ENCODE results near the gene IFFO2.

IFFO2 gene

DNA sequence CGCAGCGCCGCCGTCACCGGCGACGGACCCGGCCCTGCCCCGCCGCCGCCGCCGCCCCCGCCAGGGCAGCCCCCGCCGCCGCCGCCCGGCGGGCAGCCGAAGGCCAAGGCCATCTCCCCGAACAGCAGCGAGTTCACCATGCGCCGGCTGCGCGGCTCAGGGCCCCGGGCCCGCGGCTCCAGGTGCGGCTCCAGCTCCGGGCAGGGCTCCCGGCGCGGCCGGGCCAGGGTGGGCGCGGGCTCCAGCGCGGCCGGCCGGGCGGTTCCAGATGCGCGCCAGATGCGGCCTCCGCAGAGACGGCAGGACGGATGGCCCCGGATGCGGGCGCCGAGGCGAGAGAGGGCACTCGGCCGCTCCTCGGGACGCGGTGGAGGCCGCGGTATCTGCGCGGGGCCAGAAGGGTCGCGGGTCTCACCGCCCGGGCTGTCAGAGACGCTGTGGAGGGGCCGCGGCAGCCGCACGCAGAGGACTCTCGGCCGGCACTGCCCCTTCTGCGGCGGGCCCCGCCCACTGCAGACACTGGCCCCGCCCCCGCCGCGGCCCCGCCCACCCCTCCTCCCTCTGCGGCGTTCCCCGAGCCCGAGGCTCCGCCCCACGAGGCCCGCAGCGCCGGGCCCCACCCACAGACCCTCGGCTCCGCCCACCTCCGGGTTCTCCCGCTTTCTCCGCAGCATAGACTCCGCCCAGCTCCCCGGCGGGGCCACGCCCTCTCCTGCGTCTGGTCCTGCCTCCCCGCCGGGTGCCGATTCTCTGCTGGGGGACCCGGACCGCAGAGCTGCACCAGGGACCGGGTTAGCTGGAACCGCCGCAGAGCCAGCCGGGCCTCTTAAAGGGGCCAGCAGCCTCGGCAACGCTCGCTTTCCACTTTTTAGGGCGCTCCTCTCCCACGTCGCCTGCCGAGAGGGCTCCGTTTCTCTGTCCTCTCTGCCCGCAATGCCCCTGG lies at the start of gene IFFO2:
Gene IFFO2, minus strand, starts transcription at position 484 of the 943 bp plus-strand sequence. Its CDS starts 344 bp downstream, at position 140.
- DNase-seq (ENCODE audit: low read depth, low spot score), result peak; percentile 73

DNA sequence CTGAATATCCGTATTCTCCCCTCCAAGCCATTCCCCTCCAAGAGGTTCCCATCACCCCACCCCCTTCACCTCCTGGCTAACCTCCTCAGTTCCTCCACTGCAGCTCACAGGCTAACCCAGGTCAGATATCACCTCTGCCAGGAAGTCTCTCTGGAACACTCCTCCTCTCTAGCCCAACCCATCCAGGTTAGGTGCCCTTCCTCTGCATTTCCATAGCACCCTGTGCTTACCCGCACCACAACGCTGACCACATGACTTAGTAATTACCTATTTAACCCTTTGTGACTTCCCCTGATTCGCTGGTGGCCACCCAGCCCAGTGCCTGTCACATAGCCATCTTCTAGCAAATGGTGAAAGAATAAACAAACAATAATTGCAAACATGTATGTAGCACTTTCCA lies 49.5 kb upstream of the IFFO2 start:
- no peak for DNase-seq (ENCODE audit: low read depth, low spot score)

DNA sequence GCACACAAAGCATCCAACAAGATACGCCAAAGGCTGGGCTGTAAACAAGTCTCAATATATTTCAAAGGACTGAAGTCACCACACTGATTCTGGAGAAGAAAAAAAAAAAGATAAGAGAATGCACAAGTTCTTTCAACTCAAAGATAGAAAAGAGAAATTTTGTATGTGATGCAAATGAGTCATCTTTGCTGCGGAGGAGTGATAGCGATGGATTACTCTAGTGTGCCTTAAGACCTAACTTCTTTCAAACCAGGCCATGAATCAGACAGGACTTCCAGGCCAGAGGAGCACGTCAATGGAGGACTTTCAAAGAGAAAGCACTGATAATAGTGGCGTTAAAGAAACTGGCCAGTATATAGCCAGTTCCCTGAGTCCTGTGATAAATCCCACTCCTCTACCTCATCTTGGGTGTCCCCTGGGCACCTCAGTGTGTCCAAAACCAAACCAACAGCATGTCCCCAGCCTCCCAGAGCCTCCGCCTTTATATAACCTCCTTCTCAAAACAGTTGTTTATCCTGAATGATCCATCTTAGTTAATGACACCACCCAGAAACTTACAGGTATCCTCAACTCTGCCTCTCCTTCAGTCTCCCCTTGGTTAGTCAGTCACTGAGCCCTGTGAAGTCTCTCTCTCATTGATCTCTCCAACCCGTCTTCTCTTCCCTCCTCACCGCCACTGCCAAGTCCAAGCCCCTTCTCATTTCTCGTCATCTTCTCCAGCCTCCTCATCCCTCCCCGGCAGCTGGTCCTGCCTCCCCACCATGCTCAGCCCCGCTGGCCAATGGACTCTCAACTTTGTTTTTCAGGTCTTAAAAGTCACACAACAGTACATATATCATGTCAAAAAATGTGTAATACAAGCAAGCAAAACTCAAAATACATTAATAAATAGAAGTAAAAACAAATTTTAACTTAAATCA lies 47.2 kb upstream of the IFFO2 start:
- no peak for DNase-seq (ENCODE audit: low read depth, low spot score)

DNA sequence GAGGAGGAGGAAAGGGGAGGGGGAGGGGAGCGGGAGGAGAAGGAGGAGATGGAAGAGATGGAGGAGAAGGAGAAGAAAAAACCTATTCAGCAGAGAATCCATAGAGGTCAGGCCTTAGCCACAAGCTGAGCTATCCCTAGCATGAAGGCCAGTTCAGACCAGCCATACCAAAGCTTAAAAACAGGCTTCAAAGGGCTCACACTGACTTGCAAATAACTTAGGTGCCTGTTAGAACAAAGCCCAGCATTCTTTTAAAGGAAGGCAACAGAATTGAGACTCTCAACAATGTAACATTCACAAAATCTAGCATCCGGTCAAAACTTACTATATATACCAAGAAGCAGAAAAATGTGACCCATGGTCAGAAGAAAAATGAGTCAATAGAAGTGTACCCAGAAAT lies 43.6 kb upstream of the IFFO2 start:
- DNase-seq (ENCODE audit: low read depth, low spot score), result no peak

DNA sequence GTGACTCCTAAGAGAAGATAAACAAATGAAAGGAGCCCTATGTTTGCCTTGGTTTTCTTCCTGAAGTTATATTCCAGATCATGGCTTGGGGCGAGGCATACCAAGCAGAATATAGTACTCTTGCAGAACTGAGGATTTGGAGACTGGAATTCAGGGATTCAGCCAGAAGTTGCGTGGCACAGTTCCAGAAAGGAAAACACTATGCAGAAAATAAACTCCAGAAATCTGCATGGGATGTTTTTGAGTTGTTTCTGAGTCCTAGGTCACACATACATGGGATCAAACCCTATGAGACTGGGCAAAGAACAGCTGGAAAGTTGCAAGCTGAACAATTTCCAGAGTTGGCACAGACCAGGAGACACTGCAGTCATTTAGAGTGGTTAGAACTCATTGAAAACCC lies 42.9 kb upstream of the IFFO2 start:
- no peak for DNase-seq (ENCODE audit: low read depth, low spot score)

DNA sequence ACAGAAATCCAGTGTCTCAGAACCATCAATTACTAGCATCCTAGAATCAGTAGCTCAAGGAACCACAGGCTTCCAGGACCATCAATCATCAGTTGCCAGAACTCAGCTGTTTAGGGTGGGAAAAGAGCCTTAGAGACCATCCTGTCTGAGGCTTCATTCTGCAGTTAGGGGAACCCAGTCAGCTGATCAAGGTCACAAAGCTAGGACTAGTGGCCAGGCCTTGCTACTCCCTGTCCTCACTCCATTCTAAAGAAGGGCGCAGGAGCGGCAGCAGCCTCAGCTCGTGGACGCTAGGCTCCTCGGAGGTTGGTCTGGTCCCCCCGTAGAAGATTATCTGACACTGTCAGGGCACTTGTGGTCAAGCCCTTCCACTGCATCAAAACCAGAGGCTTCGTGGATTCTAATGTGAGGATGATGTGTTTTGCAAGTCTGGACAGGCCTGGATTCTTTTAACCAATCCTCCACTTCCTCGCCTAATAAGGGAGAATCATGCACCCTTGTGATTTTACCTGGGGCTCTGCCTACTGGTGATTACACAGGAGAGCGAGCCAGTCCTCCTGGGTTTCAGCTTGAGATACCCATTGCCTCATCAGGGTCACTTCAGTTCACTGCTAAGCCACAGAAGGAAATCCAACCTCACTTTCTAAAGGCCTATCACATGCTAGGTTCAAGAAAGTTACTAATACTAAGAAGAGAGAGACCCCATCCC lies 41.7 kb upstream of the IFFO2 start:
- DNase-seq (ENCODE audit: low read depth, low spot score), result no peak

DNA sequence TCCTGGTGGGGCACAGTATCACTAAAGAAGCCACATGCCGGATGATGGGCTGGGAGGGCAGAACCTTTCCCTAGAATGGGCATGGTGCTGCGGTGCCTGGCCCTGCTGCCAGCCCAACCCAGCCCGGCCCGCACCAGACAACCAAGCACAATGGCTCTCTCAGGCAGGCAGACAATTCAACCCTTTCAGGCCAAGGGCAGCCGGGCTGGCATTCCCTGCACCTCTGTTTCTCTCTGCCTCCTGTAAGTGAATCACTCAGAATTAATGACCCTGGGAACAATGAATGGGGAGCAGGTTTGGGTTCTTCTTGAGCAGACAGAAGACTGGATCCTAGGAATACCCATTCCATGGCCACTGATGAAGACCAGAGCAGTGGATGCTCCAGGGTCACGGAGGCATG lies 41.0 kb upstream of the IFFO2 start:
- DNase-seq (ENCODE audit: low read depth, low spot score), result no peak

- DNase-seq (ENCODE audit: low read depth, low spot score), result no peak
Observed at GRCh38 chr1:18996548-18997177, 40.2 kb upstream of the IFFO2 start.

DNA sequence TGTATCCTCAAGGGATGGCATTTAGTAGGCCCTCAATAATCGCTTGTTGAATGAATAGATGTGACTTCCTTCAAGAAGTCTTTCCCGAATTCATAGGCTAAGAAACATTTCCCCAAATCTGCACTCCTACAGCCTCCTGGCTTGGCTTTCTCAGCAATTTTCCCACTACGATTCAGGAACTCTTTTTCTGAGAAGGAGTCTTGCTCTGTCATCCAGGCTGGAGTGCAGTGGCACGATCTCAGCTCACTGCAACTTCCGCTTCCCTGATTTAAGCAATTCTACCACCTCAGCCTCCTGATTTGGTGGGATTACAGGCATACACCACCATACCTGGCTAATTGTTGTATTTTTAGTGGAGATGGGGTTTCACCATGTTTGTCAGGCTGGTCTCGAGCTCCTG lies 37.9 kb upstream of the IFFO2 start:
- DNase-seq (ENCODE audit: low read depth, low spot score), result no peak

DNA sequence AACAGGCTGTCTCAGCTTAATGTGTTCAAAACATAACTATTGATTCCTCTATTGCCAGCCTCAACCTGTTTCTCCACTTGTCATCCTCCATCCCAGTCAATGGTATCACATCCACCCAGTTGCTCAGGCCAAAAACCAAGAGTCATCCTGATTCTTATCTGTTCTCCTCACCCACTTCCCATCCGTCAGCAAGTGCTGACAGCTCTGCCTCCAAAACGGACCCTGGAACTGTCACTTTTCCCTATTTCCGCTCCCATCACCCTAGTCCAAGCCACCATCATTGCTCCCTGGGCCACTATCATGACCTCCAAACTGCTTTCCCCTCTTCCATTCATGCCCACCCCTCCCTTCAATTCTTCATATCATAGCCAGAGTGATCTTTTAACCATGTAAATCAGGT lies 36.2 kb upstream of the IFFO2 start:
- no peak for DNase-seq (ENCODE audit: low read depth, low spot score)

- no peak for DNase-seq (ENCODE audit: low read depth, low spot score)
Observed at GRCh38 chr1:18991585-18991984, 35.1 kb upstream of the IFFO2 start.

DNA sequence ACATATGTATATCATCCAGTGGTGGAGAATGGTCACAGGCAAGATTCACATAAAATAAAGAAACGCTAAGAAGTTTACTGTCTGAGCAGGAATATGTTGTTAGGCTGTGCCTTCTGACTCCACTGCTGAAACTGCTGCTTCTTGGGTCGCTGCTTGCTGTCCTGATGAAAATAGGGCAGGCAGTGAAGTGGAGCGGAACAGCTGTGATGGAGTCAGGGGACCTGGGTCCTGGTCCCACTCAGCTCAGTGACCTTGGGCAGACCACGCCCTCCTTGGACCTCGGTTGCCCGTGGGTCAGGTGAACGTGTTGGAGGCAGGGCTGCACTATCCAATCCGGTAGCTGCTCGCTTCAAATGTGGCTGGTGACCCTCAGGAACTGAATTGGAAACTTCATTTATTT lies 33.4 kb upstream of the IFFO2 start:
- DNase-seq (ENCODE audit: low read depth, low spot score), result no peak

DNA sequence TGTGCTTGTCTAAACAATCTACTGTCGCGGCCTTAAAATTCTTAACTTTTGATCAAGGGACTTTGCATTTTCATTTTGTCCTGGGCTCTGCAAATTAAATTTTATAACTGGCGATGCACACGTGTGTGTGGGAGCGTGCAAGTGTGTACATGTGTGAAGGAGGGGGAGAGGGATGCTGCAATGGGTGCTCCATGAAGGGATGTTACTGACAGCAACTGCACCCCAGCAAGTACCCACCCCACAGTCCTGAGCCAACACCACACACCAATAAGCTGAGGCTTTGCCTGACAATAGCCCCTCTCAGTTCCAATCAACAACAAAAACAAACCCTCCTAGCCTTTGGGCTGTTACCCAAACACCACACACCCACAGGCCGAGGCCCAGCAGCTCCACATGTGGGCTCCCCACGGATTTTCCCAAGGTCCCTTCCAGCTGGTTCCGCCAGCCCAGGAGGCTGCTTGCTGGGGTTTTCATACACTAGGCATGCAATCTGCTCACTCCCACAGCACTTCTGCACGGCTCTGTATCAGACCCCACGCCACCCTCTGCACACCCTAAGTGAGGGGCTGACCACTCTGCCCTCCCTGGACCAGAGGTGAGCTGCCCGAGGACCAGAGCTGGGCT lies 32.8 kb upstream of the IFFO2 start:
- DNase-seq (ENCODE audit: low read depth, low spot score), result no peak

DNA sequence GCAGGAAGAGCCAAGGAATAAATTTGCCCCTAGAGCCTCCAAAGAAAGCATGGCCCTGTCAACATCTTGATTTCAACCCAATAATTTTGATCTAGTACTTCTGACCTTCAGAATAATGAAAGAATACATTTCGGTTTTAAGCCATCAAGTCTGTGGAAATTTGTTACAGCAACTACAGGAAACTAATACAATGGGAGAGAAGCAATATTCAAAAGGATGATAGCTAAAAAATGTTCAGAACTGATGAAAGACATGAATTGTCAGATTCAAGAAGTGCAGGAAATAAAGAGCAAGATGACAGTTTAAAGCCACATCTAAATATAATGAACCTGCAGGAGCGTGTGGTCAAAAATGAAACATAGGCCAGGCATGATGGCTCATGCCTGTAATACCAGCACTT lies 24.8 kb upstream of the IFFO2 start:
- no peak for DNase-seq (ENCODE audit: low read depth, low spot score)

DNA sequence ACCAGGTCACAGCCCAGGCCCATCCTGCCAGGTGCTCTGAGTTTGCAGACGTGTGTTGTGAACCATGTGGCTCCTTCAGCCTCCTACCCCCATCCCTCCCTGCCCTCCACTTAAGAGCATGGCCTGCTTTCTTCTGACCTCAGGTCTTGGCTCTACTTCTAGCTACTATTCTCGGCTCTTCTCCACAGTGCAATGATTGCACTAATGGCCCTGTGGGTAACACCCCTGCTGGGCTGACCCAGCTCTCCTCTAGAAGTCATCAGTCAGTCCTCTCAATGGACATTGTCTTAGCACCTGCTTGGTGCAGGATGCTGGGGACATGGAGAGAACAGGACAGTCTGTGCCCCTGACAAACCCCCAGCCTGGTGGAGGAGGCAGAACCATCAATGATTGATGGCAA lies 22.2 kb upstream of the IFFO2 start:
- DNase-seq (ENCODE audit: low read depth, low spot score), result no peak

DNA sequence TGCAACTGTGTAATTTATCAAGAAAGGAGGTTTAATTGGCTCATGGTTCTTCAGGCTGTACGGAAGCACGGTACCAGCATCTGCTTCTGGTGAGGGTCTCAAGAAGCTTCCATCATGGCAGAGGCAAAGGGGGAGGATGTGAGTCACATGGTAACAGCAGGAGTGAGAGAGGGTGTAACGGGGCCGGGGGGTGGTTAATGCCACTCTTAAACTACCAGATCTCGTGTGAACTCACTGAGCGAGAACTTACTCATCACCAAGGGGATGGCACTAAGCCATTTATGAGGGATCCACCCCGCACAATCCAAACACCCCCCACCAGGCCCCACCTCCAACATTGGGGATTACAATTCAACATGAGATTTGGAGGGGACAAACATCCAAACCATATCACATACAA lies 21.0 kb upstream of the IFFO2 start:
- DNase-seq (ENCODE audit: low read depth, low spot score), result no peak

DNA sequence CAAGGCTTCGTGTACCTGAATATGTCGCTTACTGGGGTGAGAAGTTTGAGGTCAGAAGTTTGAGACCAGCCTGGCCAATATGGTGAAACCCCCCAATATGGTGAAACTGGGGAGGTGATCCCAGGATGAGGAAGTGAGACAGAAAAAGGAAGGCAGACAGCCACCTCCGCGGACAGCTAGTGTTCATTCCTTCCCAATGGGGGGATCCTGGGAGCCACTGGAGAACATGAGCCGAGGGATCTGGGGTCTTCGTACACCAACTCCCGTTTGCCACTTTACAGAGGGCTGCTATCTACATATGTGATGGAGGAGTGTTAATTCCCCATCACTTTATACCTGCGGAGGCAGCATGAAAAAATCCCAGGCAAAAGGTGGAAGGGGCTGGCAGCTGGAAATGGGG lies 19.6 kb upstream of the IFFO2 start:
- DNase-seq (ENCODE audit: low read depth, low spot score), result no peak

GRCh38 chr1:18974606-18975005 lies 18.1 kb upstream of the IFFO2 start:
- no peak for DNase-seq (ENCODE audit: low read depth, low spot score)

- DNase-seq (ENCODE audit: low read depth, low spot score), result no peak
Observed at GRCh38 chr1:18974005-18974404, 17.5 kb upstream of the IFFO2 start.

DNA sequence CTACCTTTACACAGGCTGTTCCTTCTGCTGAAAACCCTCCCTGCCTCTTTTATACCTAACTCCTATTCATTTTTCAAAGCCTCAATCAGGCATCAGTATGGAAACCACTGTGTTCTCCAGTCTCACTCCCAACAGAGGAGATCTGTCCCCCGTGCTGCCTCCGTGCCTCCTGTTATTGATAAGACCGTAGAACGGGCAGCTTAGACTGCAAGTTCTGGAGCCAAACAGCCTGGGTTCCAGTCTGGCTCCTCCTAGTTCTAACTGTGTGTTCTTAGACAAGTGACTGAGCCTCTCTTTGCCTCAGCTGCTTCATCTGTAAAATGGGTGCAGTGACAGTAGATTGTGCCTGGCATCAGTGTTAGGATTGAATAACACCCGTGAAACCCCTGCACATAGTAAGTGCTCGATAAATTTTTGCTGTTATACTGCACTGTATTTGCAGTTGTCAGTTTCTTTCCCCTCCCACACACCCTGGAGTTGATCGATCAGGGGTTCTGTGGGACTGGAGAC lies 17.0 kb upstream of the IFFO2 start:
- no peak for DNase-seq (ENCODE audit: low read depth, low spot score)

DNA sequence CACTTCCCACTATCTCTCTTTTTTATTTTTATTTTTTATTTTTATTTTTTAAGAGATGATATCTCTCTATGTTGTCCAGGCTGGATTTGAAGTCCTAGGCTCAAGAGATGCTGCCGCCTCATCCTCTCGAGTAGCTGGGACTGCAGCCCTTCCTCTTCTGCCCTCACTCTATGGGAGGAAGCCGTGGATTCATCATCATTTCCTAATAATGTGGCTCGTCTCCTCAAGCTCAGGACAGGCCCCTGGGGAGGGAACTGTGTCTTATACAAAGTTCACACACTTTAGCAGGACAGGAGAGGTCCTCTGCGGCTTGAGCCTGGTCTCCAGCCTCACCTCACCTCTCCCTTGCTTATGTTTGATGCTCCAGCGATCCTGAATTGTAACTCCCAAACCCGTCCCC lies 16.5 kb upstream of the IFFO2 start:
- no peak for DNase-seq (ENCODE audit: low read depth, low spot score)
